Body of pancreas (tissue), 4 donors: ENCODE data around the gene TSNAX. TPM values are rescaled to one million over a fixed set of nuclear protein-coding genes. Genes with fewer than 3 reads are reported as not detected.
A peak's percentile ranks its signal among the peaks of the same experiment; 100 is the strongest.

ENCODE experiments used
- ATAC-seq: fragments of 150-250 bp; one replicate; pipeline ENCODE4 v1.9.1; 2016
- DNase-seq, 4 donors: peaks; one replicate each; pipeline ENCODE4 v3.0.0-alpha.2; 2019
- H3K27ac ChIP-seq, 4 donors: fragments of 200-600 bp; sonication (generic); 1 replicate in 3 of 4; 2 replicates in 1 of 4; pipeline versions ENCODE4 v1.5.1 to v1.6.1; 2016 to 2019; ENCODE audit warnings: mild to moderate bottlenecking in 1 of 4, mixed read lengths in 1 of 4, moderate library complexity in 1 of 4
- H3K27me3 ChIP-seq, 2 donors: fragments of 200-600 bp; sonication (generic); one replicate each; pipeline ENCODE4 v1.6.0; 2016; ENCODE audit warnings: mild to moderate bottlenecking in 1 of 2
- H3K36me3 ChIP-seq, 2 donors: fragments of 200-600 bp; sonication (generic); replicated peaks in 1 of 2; 2 replicates each; pipeline ENCODE4 v1.5.1; 2016; ENCODE audit warnings: low read depth in 2 of 2; ENCODE audit not compliant: insufficient read depth in 1 of 2
- H3K4me1 ChIP-seq: fragments of 200-600 bp; sonication (generic); one replicate; pipeline ENCODE4 v1.6.0; 2016
- H3K4me3 ChIP-seq, 2 donors: fragments of 200-600 bp; sonication (generic); 1 replicate in 1 of 2; 2 replicates in 1 of 2; pipeline ENCODE4 v1.5.1; 2016 to 2019
- H3K9me3 ChIP-seq, 3 donors: fragments of 200-600 bp; sonication (generic); 1 replicate in 2 of 3; 2 replicates in 1 of 3; pipeline ENCODE4 v1.5.1; 2016
- CTCF ChIP-seq, 7 experiments: fragments of 450-650 bp in 4 of 7; fragments of 200-600 bp in 3 of 7; sonication (generic) in 3 of 7; IDR thresholded peaks; one replicate each; pipeline ENCODE4 v1.5.1; 2016 to 2019; ENCODE audit warnings: antibody characterized with exemption in 7 of 7
- POLR2A ChIP-seq, 3 donors: fragments of 450-650 bp; IDR thresholded peaks; one replicate each; pipeline ENCODE4 v1.6.1; 2016; ENCODE audit warnings: antibody characterized with exemption in 3 of 3, mild to moderate bottlenecking in 2 of 3
- WGBS, 2 donors: methylation state at CpG; one replicate each; pipeline ENCODE4 v1.1.5; 2017; 5-methylcytosine and 5-hydroxymethylcytosine counted together
- intact Hi-C: fragments of 100-400 bp; cut with DNase I; formaldehyde crosslinking; loops from one replicate; pipeline ENCODE4 v1.15.1; 2023
- total RNA-seq, 2 donors: library from RNA; depleted of rRNA; stranded (reverse); fragments of >200 nt; gene quantifications; one replicate each; pipeline ENCODE4 v1.1.0, GENCODE V29; 2016

Gene TSNAX
- total RNA-seq, 2 donors from 2014 or later, result 4.0 to 11.9 TPM

- ATAC-seq (no peak), DNase-seq (no peak)
- WGBS, 2 donors, result 77 to 81% methylated on average over 2 of the region's 2 CpGs
- intact Hi-C loops, result no loop called here
- H3K4me1 ChIP-seq, result peaks cover 7% of the 10 kb centered on the region
- no peaks in the 10 kb centered on the region for H3K36me3 ChIP-seq
- no peaks in the 10 kb centered on the region for H3K9me3 ChIP-seq
- H3K27ac ChIP-seq, result no peak overlapping the region
- no peak for TF ChIP-seq CTCF (IDR thresholded peaks at IDR 0.05)
- TF ChIP-seq POLR2A (IDR thresholded peaks at IDR 0.05), result no peak
- no peaks in the 10 kb centered on the region for H3K27me3 ChIP-seq
- H3K4me3 ChIP-seq, result no peak overlapping the region
Observed at GRCh38 chr1:231522931-231523642, 5.4 kb upstream of the TSNAX start.

DNA sequence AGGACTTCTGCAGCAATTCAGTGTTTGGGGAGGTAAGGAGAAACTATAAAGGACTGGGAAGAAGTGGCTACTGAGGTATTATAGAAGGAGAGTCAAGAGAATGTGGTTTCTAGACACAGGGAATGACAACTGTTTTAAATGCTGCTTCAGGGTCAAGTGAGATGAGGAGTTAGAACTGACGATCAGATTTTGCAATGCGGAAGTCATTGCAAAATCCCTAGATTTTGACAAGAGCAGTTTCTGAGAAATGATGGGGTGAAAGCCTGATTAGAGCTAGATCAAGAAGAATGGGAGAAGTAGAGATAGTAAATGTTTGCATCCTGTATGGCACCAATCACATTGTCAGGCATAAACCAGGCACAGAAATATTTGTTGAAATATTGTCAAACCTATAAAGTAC lies 4.7 kb upstream of the TSNAX start:
- Histone ChIP-seq H3K27ac (no peak overlapping the region), H3K27me3 (no peaks in the 10 kb centered on the region), H3K4me1 (peaks cover 7% of the 10 kb centered on the region), H3K36me3 (no peaks in the 10 kb centered on the region), H3K9me3 (no peaks in the 10 kb centered on the region), H3K4me3 (no peak overlapping the region)
- WGBS, 2 donors, result 60 to 93% methylated on average over 2 of the region's 2 CpGs
- TF ChIP-seq POLR2A (IDR thresholded peaks at IDR 0.05), result no peak
- TF ChIP-seq CTCF (IDR thresholded peaks at IDR 0.05), result no peak
- ATAC-seq (no peak), DNase-seq (no peak)
- intact Hi-C loops, result no loop called here

DNA sequence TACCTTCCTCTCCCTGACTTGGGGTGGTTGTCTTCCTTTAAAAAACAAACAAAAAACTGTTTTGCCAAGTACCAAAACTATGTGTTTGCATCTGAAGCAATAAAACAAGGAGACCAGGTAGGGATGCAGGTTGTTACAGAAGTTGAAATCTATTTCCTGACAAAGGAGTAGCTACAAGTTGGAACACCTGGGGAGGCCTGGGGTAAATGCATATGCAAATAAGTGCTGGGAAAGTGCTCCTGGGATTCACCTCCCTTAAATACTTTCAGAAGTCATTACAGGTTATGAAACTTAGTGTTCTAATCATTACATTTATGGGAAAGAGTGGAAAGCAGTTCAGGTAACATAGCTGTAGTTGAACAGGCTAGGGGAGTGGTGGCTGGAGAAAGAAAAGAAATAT lies 1.9 kb upstream of the TSNAX start:
- peaks cover 33% of the 10 kb centered on the region for H3K4me1 ChIP-seq
- no peaks in the 10 kb centered on the region for H3K27me3 ChIP-seq
- H3K27ac ChIP-seq, result no peak overlapping the region
- H3K36me3 ChIP-seq, result no peaks in the 10 kb centered on the region
- H3K9me3 ChIP-seq, result no peaks in the 10 kb centered on the region
- intact Hi-C loops, result no loop called here
- DNase-seq, result no peak
- no peak for ATAC-seq
- TF ChIP-seq CTCF (IDR thresholded peaks at IDR 0.05), result no peak
- TF ChIP-seq POLR2A (IDR thresholded peaks at IDR 0.05), result no peak
- H3K4me3 ChIP-seq, result no peak overlapping the region

DNA sequence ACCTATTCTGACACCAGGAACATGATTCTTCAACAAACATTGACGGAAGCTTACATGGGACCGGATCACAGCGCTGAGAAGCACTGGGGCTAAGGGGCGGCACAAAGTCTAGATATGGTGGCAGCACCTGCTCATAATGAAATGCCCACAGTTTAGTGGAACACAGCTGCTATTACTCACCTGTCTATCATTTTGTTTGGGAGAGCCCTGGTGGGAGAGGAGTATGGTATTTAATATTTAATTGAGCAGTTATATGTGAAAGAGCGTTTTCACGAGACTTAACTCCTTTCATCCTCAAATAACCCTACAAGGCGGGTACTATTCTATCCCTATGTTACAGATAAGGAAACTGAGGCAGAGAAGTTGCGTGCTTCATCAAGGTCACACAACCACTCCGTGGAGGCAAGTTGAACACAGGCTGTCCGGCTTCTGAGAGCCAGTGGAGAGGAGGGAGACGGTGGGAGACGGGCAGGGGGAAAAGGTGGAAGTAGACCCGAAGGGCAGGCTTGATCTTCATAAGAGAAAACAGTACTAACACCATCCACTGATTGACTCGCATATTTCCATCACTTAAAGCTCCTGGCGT lies 790 bp upstream of the TSNAX start:
- Histone ChIP-seq H3K27ac (peak overlapping the region; percentile 86 to 98 (median 92)), H3K27me3 (no peaks in the 10 kb centered on the region), H3K4me1 (peaks cover 35% of the 10 kb centered on the region), H3K4me3 (peak overlapping the region; percentile 13 to 75), H3K36me3 (no peaks in the 10 kb centered on the region), H3K9me3 (no peaks in the 10 kb centered on the region)
- intact Hi-C loops, result no loop called here
- WGBS, 2 donors, result 37 to 38% methylated on average over 15 of the region's 15 CpGs
- DNase-seq, result peak in 1 of 4 donors; percentile 5
- no peak for ATAC-seq
- TF ChIP-seq CTCF (IDR thresholded peaks at IDR 0.05) (no peak), POLR2A (IDR thresholded peaks at IDR 0.05) (no peak)

DNA sequence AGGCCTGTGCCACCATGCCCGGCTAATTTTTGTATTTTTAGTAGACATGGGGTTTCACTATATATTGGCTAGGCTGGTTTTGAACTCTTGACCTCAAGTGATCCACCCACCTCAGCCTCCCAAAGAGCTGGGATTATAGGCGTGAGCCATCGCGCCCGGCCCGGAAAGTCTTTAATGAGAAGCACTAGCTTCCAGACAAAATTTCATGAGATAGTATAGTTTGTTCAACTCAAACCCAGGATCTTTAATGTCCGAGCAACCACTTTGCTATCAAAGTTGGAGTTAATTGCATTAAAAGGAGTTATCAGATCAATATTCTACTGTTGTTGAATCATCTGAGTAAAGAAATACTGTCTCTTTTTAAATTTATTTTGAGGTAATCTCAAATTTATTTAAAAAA lies 4.8 kb downstream of the TSNAX start:
- H3K4me3 ChIP-seq, result no peak overlapping the region
- ATAC-seq (no peak), DNase-seq (no peak)
- no peak for TF ChIP-seq POLR2A (IDR thresholded peaks at IDR 0.05)
- TF ChIP-seq CTCF (IDR thresholded peaks at IDR 0.05), result no peak
- H3K27me3 ChIP-seq, result no peaks in the 10 kb centered on the region
- H3K9me3 ChIP-seq, result no peaks in the 10 kb centered on the region
- peaks cover 0 to 1% of the 10 kb centered on the region in 2 donors for H3K36me3 ChIP-seq
- H3K27ac ChIP-seq, result no peak overlapping the region
- intact Hi-C loops, result no loop called here
- WGBS, 2 donors, result 92 to 96% methylated on average over 7 of the region's 7 CpGs
- H3K4me1 ChIP-seq, result peaks cover 28% of the 10 kb centered on the region
